Stimulated activated naive CD8-positive, alpha-beta T cell treated with anti-CD3 and anti-CD28 coated beads, Interleukin-15, amount 100 ng/mL, for 72 hours (primary cell): ENCODE results near the gene LARGE1.

Experiments
- ATAC-seq: fragments of 150-1000 bp; cut with Tn5 transposase; 2 replicates; pipeline ENCODE4 v1.10.0; 2021; ENCODE audit warnings: mild to moderate bottlenecking, moderate library complexity
- DNase-seq, 2 donors: peaks; one replicate each; pipeline ENCODE4 v3.0.0; 2021 to 2022
- H3K27ac Mint-ChIP-seq, 2 donors: one replicate each; pipeline ENCODE4 v1.8.0; 2022; ENCODE audit warnings: mild to moderate bottlenecking in 2 of 2, mixed read lengths in 2 of 2, moderate library complexity in 2 of 2
- H3K27me3 Mint-ChIP-seq: one replicate; pipeline ENCODE4 v1.8.0; 2022; ENCODE audit warnings: mixed read lengths
- H3K4me1 Mint-ChIP-seq: one replicate; pipeline ENCODE4 v1.8.0; 2022; ENCODE audit warnings: mild to moderate bottlenecking, mixed read lengths
- H3K4me3 Mint-ChIP-seq, 2 donors: one replicate each; pipeline ENCODE4 v1.8.0; 2022; ENCODE audit warnings: mild to moderate bottlenecking in 2 of 2, mixed read lengths in 2 of 2, moderate library complexity in 1 of 2
- H3K9me3 Mint-ChIP-seq, 2 donors: one replicate each; pipeline ENCODE4 v1.8.0; 2022; ENCODE audit warnings: mixed read lengths in 2 of 2

The LARGE1 gene

DNA sequence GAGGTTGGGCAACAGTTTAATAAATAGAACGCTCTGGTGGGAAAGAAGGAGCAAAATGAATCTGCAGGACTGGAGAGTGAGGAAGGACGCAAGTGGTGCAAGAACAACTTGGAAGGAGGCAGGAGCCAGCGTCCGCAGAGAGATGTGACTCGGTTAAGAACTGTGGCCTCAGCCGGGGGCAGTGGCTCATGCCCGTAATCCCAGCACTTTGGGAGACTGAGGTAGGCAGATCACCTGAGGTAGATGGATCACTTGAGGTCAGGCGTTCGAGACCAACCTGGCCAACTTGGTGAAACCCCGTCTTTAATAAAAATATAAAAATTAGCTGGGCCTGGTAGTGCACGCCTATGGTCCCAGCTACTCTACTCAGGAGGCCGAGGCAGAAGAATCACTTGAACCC lies 319.7 kb downstream of the LARGE1 start:
- ATAC-seq, result no peak
- Mint-ChIP-seq H3K4me3 (no peak overlapping the region), H3K27me3 (no peaks in the 10 kb centered on the region), H3K27ac (no peak overlapping the region), H3K4me1 (no peaks in the 10 kb centered on the region), H3K9me3 (peaks cover 3 to 16% of the 10 kb centered on the region in 2 donors)
- no peak for DNase-seq

DNA sequence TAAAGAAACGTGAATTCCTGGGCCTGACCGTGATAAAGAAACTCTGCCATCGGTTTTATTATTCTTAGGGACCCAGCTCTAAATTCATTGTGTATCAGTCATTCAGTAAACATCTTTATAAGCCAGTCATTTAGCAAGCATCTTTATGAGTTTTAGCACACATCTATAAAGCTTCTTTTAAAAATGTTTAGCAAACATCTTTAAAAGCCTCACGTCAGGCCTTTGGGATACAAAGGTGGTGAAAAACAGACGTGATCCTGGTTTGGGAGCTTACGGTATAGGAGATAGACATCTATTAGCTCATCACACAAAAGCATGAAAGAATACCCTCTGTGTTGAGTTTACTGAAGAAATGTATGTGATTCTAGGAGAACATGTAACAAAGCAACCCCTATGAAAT lies 320.2 kb downstream of the LARGE1 start:
- H3K27me3 Mint-ChIP-seq, result no peaks in the 10 kb centered on the region
- ATAC-seq, result no peak
- peaks cover 3 to 14% of the 10 kb centered on the region in 2 donors for H3K9me3 Mint-ChIP-seq
- no peak overlapping the region for H3K27ac Mint-ChIP-seq
- H3K4me3 Mint-ChIP-seq, result no peak overlapping the region
- H3K4me1 Mint-ChIP-seq, result no peaks in the 10 kb centered on the region
- no peak for DNase-seq

DNA sequence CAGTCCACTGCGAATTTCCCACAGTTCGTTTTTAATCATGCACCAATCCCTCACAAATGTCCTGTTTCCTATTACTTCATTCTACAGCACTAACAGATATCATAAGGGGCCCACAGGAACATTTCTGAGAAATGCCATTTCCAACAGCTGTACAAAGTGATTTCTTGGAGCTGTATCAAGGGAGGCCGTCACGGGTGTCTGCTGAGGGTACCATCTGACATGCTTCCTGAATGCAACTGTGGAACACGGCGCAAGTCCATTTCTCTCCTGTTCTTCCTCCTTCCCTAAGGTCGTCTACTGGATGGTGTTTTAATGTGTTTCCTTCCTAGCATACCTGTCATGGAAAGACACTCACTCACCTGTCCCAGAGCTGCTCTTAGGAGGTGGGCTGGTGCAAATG lies 320.7 kb downstream of the LARGE1 start:
- ATAC-seq (no peak), DNase-seq (no peak)
- no peak overlapping the region for H3K27ac Mint-ChIP-seq
- no peaks in the 10 kb centered on the region for H3K27me3 Mint-ChIP-seq
- no peaks in the 10 kb centered on the region for H3K4me1 Mint-ChIP-seq
- H3K4me3 Mint-ChIP-seq, result no peak overlapping the region
- H3K9me3 Mint-ChIP-seq, result peaks cover 3 to 14% of the 10 kb centered on the region in 2 donors

DNA sequence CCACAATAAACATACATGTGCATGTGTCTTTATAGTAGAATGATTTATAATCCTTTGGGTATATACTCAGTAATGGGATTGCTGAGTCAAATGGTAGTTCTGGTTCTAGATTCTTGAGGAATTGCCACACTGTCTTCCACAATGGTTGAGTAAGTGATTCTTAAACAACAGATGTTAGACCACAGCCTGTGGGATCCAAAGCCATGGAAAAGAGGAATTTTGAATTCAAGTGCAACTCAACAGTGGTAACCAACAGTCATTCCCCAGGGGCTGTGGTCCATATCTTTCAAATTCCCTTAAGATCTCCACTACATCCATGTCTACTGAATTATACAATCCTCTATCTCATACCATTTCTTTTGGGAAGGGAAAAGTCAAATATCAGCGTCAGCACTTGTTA lies 321.5 kb downstream of the LARGE1 start:
- ATAC-seq, result no peak
- Mint-ChIP-seq H3K9me3 (peaks cover 8 to 14% of the 10 kb centered on the region in 2 donors), H3K4me1 (no peaks in the 10 kb centered on the region), H3K4me3 (no peak overlapping the region), H3K27me3 (no peaks in the 10 kb centered on the region), H3K27ac (no peak overlapping the region)
- no peak for DNase-seq

DNA sequence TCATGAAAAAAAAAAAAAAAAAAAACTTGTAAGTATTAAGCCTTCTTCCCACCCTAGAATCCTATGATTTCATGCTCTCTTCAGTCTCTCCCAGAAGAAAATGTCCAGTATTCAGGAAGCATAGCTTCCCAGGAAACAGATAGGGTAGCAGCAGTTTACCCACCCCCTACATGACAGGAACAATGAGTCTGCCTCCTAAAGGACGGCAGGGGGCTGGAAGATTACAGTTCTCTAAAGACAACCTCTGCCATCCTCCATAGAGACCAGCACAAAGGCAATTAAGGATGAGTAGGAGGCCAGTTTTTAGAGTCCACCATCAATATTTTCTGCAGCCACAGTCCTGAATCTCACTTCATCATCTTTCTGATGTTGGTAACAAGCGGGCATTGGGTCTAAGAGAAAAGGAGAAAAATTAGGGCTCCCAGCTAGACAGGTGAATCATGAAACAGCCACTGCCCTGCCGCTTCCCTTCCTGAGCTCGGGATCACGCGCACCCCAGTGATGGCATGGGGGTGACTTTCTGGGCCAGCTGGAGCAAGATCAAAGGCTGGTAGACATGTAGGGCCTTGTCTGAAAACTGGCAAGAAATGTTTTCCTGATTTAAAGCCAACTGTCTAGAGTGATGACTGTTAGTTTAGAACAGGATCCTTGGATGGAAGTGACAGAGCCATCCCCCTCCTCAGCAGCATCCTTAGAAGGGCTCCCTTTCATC lies 322.8 kb downstream of the LARGE1 start:
- Mint-ChIP-seq H3K27ac (no peak overlapping the region), H3K4me3 (no peak overlapping the region), H3K27me3 (no peaks in the 10 kb centered on the region), H3K4me1 (no peaks in the 10 kb centered on the region), H3K9me3 (peaks cover 8 to 14% of the 10 kb centered on the region in 2 donors)
- DNase-seq (no peak), ATAC-seq (no peak)

DNA sequence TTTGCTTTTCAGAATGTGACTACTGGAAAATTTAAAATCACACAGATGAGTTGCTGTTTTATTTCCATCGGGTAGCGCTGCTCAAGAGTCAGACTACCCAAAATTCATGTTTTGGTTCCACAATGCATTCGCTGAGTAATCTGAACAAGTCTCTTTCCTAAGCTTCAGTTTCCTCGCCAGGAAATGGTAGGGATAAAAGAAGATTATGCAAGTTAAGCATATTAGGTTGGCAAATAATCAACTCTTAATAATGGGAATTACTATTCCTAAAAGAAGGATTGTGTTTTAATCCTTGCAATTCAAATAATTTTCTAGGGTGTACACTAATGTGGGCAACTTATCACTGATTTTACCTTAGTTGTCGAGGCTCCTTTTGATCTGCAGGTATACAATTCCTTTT lies 326.5 kb downstream of the LARGE1 start:
- Mint-ChIP-seq H3K4me1 (no peaks in the 10 kb centered on the region), H3K9me3 (peaks cover 7% of the 10 kb centered on the region in 2 donors), H3K27me3 (no peaks in the 10 kb centered on the region), H3K4me3 (no peak overlapping the region), H3K27ac (no peak overlapping the region)
- ATAC-seq, result no peak
- DNase-seq, result no peak

DNA sequence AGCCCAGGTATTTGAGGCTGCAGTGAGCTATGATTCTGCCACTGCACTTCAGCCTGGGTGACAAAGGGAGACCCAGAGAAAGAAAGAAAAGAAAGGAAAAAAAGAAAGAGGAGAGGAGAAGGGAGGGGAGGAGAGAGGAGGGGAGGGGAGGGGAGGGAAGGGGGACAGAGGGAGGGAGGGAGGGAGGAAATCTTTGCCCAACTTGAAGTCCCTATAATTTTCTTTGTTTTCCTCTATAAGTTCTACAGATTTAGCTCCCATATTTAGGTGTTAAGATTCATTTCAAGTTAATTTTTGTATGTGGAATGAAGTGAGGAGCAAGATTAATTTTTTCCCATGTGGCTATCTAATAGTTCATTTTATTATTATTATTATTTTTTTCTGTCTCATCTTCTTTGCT lies 328.3 kb downstream of the LARGE1 start:
- DNase-seq (no peak), ATAC-seq (no peak)

DNA sequence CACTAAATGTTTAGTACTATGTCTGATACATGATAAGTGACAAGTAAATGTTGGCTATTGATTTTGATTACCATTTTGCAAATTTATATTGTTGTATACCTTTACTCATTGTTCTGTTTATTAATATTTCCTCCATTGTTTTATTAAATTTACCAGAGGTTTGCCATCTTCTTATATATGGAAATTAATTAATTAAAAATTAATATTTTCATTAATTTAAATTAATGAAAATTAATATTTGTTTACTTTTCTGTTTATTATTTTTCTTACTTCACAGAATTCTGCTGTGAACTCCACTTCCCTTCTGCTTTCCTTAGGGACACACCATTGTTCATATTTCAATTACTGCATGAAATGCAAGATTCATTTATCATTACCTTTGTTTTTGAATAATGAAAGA lies 331.0 kb downstream of the LARGE1 start:
- no peaks in the 10 kb centered on the region for H3K4me1 Mint-ChIP-seq
- H3K27ac Mint-ChIP-seq, result no peak overlapping the region
- peaks cover 0 to 2% of the 10 kb centered on the region in 2 donors for H3K9me3 Mint-ChIP-seq
- H3K4me3 Mint-ChIP-seq, result no peak overlapping the region
- ATAC-seq (no peak), DNase-seq (no peak)
- no peaks in the 10 kb centered on the region for H3K27me3 Mint-ChIP-seq

More for the DNA sequence above, 328.3 kb downstream of the LARGE1 start:
- Mint-ChIP-seq H3K4me1 (no peaks in the 10 kb centered on the region), H3K9me3 (peaks cover under 1 to 5% of the 10 kb centered on the region in 2 donors), H3K27me3 (no peaks in the 10 kb centered on the region), H3K27ac (no peak overlapping the region), H3K4me3 (no peak overlapping the region)

DNA sequence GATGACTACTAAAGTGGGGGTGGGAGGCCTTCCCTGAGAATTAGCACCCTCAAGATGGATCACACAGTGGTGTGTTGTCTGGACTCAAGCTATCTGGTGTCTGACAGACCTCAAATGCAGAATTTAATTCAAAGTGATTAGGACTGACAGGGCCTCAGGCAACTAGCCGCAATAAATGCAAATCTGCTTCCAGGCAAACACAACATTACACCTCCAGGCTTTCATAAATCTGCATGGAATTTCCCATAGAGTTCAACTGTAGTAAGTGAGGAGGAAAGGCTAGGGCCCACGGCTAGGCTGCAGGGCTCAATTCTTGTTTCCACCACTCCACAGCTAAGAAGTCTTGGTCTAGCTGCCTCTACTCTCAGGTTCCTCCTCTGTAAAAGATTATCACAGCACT lies 331.4 kb downstream of the LARGE1 start:
- DNase-seq, result no peak
- Mint-ChIP-seq H3K27me3 (no peaks in the 10 kb centered on the region), H3K4me1 (no peaks in the 10 kb centered on the region), H3K4me3 (no peak overlapping the region), H3K9me3 (no peaks in the 10 kb centered on the region), H3K27ac (no peak overlapping the region)
- ATAC-seq, result no peak

DNA sequence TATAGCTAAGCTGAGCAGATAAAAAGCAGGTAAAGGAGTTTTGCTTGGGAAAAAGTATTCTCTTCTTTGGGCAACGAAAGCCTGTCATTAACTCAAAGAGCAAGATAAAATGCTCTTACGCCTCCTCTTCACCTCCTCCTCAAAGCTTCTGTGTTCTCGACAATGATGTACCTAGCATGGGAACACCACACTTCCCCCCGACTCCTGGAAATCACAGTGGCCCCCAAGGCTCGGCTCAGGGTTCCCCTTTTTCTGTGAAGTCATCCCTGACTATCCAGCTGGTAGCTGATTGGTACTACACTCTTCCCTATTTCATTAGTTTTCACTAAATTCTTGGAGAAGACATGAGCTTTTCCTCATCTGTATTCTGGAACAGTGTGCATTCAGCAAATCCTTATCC lies 336.1 kb downstream of the LARGE1 start:
- no peaks in the 10 kb centered on the region for H3K27me3 Mint-ChIP-seq
- no peak overlapping the region for H3K4me3 Mint-ChIP-seq
- DNase-seq (no peak), ATAC-seq (no peak)
- H3K4me1 Mint-ChIP-seq, result no peaks in the 10 kb centered on the region
- no peak overlapping the region for H3K27ac Mint-ChIP-seq
- H3K9me3 Mint-ChIP-seq, result no peaks in the 10 kb centered on the region

DNA sequence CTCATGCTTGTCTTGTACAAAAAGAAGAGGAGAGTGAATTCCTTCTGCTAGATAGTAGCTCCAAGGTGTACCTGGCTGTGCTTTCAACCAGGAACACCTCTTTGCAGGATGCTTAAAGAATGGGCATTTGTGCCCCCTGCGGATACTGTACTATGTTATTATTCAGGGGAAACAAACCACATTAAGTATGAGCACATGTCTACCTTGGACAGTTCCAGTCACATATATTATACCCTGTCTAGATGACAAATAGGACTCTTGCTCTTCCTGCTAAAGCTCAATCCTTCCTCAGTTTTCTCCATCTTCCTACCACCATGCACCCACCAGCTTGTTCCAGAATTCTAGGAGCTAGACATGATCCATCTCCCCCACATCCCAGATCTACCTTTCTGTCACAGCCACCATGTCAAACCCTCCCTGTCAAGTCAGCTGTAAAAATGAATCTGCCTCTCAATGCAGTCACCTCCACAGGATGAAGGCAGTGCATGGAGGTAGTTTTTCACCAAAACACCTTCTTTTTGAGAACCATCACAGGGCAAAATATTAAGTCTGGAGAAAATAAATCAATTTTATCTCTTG lies 337.4 kb downstream of the LARGE1 start:
- DNase-seq, result no peak
- Mint-ChIP-seq H3K4me1 (no peaks in the 10 kb centered on the region), H3K4me3 (no peak overlapping the region), H3K27me3 (no peaks in the 10 kb centered on the region), H3K9me3 (no peaks in the 10 kb centered on the region), H3K27ac (no peak overlapping the region)
- ATAC-seq, result no peak

DNA sequence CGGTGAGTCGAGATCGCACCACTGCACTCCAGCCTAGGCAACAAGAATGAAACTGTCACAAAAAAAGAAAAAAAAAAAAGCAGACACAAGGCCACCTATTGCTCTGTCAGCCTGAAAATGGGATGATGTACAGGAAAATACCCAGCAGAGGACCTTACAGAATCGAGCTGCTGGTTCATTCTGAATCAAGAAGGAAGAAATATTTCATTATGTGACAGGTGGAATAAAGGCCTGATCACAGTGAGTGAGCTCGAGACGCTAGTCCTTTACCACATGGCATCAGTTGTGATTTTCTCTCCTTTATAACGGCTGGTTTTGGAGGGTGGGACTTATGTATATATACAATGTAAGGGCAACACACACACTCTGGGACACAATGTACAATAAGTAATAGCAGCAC lies 340.0 kb downstream of the LARGE1 start:
- DNase-seq (no peak), ATAC-seq (no peak)
- H3K9me3 Mint-ChIP-seq, result no peaks in the 10 kb centered on the region
- H3K27ac Mint-ChIP-seq, result no peak overlapping the region
- H3K4me1 Mint-ChIP-seq, result no peaks in the 10 kb centered on the region
- no peak overlapping the region for H3K4me3 Mint-ChIP-seq
- no peaks in the 10 kb centered on the region for H3K27me3 Mint-ChIP-seq

DNA sequence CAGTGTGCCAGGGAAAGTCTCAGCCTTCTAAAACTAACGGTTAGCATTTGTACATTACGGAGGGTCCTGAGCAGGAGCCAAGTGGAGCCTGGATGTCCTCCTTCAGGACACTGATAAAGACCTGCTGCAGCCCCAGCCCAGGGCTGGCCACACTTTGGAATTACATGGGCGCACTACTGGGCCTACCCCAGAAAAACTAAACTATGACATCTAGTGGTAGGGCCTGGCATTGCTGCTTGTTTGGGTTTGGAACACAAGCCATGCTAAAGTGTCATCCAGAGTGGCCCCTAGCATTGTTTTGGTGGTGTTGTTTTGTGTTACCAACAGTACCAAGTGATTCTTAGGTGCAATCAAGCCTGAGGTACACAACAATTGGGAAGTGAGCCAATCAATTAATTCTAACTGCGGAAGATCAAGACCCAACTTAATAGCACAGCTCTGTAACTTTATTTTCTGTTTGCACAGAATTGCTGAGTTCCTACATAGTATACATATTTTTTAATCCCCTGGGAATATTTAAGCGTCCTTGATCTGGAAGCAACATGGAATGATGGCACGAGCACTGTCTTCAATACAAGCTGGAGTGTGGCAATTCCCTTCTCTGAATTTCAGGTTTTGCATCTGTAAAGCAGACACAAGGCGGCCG lies 340.7 kb downstream of the LARGE1 start:
- no peaks in the 10 kb centered on the region for H3K27me3 Mint-ChIP-seq
- no peaks in the 10 kb centered on the region for H3K4me1 Mint-ChIP-seq
- H3K9me3 Mint-ChIP-seq, result no peaks in the 10 kb centered on the region
- ATAC-seq (peak; percentile 57), DNase-seq (peak; percentile 31 to 35)
- H3K4me3 Mint-ChIP-seq, result no peak overlapping the region
- H3K27ac Mint-ChIP-seq, result peak overlapping the region in 1 of 2 donors; percentile 28

DNA sequence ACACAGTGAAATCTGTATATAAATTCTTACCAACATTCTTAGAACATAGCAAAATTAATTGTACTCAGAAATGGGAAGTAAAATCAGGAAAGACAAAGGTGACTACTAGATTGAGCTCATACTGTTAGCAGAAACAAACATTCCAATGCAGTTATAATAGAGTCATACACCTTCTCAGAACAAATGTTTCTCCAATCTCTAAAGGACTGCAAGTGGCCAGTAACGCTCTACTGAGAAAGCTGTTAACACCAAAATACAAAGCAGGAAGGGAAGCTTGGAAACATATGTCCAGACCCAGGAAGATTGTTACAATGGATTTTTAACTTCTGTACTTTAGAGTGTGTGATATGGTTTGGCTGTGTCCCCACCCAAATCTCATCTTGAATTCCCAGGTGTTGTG lies 341.5 kb downstream of the LARGE1 start:
- DNase-seq (no peak), ATAC-seq (no peak)
- Mint-ChIP-seq H3K9me3 (no peaks in the 10 kb centered on the region), H3K4me3 (no peak overlapping the region), H3K27ac (no peak overlapping the region), H3K4me1 (no peaks in the 10 kb centered on the region), H3K27me3 (no peaks in the 10 kb centered on the region)

DNA sequence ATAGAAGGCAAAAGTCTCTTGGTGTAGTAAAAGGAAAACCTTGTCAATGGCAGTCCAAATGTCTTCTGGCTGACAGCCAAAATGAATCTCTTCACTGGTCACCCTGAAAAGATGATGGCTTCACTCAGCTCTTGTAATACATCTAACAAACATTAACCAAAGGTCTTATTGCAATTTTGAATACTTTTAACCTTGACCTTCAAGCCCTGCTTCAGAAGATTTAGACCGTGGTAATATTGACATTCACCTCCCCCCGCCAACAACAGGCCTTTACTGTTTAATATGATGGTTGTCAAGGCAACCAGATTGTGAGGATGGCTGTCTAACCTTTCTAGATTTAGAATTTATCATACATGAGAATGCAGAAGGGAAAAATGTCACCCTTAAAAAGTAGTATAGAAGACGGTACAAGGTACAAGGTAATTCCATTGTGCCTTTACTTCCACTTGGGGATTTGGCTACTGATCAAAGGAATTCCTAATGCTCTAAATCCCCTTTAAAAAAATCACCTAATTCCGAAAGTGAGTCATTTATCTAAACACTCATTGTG lies 342.3 kb downstream of the LARGE1 start:
- ATAC-seq (no peak), DNase-seq (no peak)
- H3K4me3 Mint-ChIP-seq, result no peak overlapping the region
- H3K9me3 Mint-ChIP-seq, result no peaks in the 10 kb centered on the region
- no peaks in the 10 kb centered on the region for H3K27me3 Mint-ChIP-seq
- H3K27ac Mint-ChIP-seq, result no peak overlapping the region
- H3K4me1 Mint-ChIP-seq, result no peaks in the 10 kb centered on the region

DNA sequence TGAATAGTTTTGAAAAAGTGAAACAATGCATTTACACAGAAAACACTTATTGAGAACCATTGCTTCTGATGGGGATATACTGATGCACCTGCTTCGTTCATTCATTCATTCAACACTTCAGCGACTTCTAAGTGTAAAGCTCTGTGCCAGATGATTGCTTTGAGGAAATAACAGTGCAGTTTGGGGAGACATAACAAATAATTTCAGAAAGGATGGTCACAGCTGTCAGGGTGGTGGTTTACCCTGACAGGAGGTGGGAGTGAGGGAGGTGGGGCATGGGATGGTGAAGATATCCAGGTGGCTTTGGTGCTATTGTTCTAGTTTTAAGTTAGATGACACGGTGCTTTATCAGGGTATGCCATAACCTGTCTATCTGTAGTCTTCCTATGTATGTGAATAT lies 344.1 kb downstream of the LARGE1 start:
- no peak for ATAC-seq
- Mint-ChIP-seq H3K4me3 (no peak overlapping the region), H3K27ac (no peak overlapping the region), H3K27me3 (no peaks in the 10 kb centered on the region), H3K4me1 (no peaks in the 10 kb centered on the region), H3K9me3 (no peaks in the 10 kb centered on the region)
- no peak for DNase-seq
